Stimulated activated CD8-positive, alpha-beta memory T cell treated with anti-CD3 and anti-CD28 coated beads, Interleukin-7, amount 100 ng/mL, for 1 hour (primary cell): Measurements from ENCODE around the gene IQCE.

Experiments
- DNase-seq, 2 donors: peaks; one replicate each; pipeline ENCODE4 v3.0.0-alpha.2; 2020; ENCODE audit warnings: low read depth in 2 of 2

Gene IQCE

GRCh38 chr7:2663121-2663886 is 104.5 kb downstream of the IQCE start:
- no peak for DNase-seq

GRCh38 chr7:2663960-2664359 is 105.2 kb downstream of the IQCE start:
- DNase-seq, result no peak
